Thoracic aorta endothelial cell (primary cell): Measurements from ENCODE around the gene CAPN12. TPM values are rescaled to one million over a fixed set of nuclear protein-coding genes. Genes with fewer than 3 reads are reported as not detected.

Experiments used
- total RNA-seq: library from RNA; depleted of rRNA; stranded (reverse); fragments of >200 nt; gene quantifications from 2 replicates; pipeline ENCODE4 v1.2.3, GENCODE V29; 2012

The CAPN12 gene, protein sequence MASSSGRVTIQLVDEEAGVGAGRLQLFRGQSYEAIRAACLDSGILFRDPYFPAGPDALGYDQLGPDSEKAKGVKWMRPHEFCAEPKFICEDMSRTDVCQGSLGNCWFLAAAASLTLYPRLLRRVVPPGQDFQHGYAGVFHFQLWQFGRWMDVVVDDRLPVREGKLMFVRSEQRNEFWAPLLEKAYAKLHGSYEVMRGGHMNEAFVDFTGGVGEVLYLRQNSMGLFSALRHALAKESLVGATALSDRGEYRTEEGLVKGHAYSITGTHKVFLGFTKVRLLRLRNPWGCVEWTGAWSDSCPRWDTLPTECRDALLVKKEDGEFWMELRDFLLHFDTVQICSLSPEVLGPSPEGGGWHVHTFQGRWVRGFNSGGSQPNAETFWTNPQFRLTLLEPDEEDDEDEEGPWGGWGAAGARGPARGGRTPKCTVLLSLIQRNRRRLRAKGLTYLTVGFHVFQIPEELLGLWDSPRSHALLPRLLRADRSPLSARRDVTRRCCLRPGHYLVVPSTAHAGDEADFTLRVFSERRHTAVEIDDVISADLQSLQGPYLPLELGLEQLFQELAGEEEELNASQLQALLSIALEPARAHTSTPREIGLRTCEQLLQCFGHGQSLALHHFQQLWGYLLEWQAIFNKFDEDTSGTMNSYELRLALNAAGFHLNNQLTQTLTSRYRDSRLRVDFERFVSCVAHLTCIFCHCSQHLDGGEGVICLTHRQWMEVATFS
- total RNA-seq = 0.29 TPM in 1 of 2 replicates, not detected in the other

DNA sequence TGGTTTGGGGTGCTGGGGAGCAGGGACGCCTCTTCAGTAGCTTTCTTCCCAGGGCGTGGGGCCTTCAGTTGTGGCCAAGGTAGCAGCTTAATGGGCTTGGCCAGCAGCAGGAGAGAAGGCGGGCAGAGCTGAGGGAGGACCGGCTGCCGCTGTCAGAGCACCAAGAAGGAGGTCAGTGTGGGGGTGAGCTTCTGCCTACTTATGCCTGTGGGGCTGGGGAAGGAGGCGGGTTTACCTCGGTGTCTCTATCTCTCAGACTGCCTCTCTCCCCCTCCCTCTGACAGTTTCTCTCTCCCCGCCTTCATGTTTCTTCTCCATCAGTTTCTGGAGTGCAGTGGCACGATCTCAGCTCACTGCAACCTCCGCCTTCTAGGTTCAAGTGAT is at the start of gene CAPN12:
Gene CAPN12 (minus strand): TSS at position 177 of the 384 bp plus-strand sequence. CDS start 309 bp downstream, outside the sequence.

DNA sequence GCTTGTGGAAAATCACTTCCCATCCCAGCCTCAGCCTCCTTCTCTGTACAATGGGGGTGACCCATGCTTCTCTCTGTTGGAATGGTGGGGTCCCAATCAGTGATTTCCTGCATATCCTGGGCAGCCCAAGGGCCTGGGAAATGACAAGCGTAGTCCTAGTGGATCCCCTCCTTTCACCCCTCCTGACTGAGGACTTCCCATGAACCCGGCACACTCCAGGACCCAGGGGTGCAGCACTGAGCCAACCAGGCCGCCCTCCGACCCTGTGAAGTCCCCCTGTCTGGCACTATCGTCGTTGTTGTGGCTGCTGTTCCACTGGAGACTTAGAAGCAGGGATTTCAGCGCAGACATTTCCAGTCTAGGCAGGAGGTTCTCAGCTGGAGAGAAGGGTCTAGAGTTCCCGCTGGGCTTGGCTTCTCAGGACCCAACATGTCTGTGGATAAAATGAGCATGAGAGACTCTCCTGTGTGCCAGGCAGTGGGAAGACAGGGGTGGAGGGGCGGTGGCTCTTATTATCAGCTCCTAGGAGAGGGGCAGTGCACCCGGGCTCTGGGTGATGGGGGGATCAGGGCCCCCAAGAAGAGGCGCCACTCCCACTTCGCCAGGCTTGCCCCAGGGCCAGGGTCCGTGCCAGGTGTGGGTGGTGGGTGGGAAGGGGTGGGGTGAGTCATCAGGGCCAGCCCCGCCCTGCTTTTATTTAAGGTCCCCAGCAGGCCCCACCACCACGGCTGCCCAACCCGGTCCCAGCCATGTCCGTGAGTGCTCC is 44.4 kb upstream of the CAPN12 start, which contains the start of gene LGALS7B:
Gene LGALS7B (plus strand): TSS at position 723 of the 766 bp plus-strand sequence. CDS start 27 bp downstream, at position 750.

DNA sequence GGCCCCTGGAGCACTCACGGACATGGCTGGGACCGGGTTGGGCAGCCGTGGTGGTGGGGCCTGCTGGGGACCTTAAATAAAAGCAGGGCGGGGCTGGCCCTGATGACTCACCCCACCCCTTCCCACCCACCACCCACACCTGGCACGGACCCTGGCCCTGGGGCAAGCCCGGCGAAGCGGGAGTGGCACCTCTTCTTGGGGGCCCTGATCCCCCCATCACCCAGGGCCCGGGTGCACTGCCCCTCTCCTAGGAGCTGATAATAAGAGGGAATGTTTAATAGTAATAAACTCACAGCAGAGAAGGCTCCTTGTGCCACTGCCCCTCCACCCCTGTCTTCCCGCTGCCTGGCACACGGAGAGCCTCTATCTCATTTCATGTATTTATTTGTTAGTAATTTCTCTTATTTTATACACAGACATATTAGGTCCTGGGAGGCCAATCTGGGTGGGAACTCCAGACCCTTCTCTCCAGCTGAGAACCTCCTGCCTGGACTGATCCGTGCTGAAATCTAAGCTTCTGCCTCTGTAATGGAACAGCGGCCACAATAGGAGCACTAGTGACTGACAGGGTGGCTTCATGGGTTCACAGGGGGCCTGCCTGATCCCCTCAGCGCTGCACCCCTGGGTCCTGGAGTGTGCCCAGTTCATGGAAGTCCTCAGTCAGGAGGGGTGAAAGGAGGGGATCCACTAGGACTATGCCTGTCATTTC is 29.3 kb upstream of the CAPN12 start, which contains the start of gene LGALS7:
Gene LGALS7 (minus strand): TSS at position 49 of the 709 bp plus-strand sequence. CDS start 25 bp downstream, at position 24.

Other genes with a start within 250 kb of the CAPN12 start
- gene MAP4K1, start 126.5 kb downstream of the CAPN12 start, total RNA-seq = 0.53 TPM in 1 of 2 replicates, not detected in the other
- gene EIF3K, start 125.3 kb downstream of the CAPN12 start, total RNA-seq = 380 and 418 TPM in 2 replicates
- 295 and 465 TPM in 2 replicates for gene ACTN4, start 96.8 kb downstream of the CAPN12 start, total RNA-seq
- gene LGALS7, start 29.0 kb upstream of the CAPN12 start, total RNA-seq = not detected in 2 replicates
- not detected in 2 replicates for gene LGALS7B, start 44.7 kb upstream of the CAPN12 start, total RNA-seq
- 0.13 TPM in 1 of 2 replicates, not detected in the other for gene LGALS4, start 68.5 kb upstream of the CAPN12 start, total RNA-seq
- gene ECH1, start 87.3 kb upstream of the CAPN12 start, total RNA-seq = 26.6 and 32.7 TPM in 2 replicates
- 338 and 397 TPM in 2 replicates for gene HNRNPL, start 105.5 kb upstream of the CAPN12 start, total RNA-seq
- 8.0 and 12.7 TPM in 2 replicates for gene RINL, start 133.8 kb upstream of the CAPN12 start, total RNA-seq
- gene SIRT2, start 155.1 kb upstream of the CAPN12 start, total RNA-seq = 57.9 and 64.1 TPM in 2 replicates
- 16.5 and 17.9 TPM in 2 replicates for gene NFKBIB, start 155.5 kb upstream of the CAPN12 start, total RNA-seq
- not detected in 2 replicates for gene CCER2, start 167.7 kb upstream of the CAPN12 start, total RNA-seq
- 14.1 and 24.6 TPM in 2 replicates for gene SARS2, start 186.3 kb upstream of the CAPN12 start, total RNA-seq
- 32.4 and 39.1 TPM in 2 replicates for gene MRPS12, start 186.5 kb upstream of the CAPN12 start, total RNA-seq
- gene FBXO17, start 231.3 kb upstream of the CAPN12 start, total RNA-seq = 13.8 and 24.1 TPM in 2 replicates